GM19240 (cell line): ENCODE data around the gene FLNB.

Experiments used
- DNase-seq: peaks from one replicate; pipeline ENCODE4 v3.0.0; 2011; ENCODE audit warnings: low spot score; ENCODE audit not compliant: insufficient read length

FLNB gene

DNA sequence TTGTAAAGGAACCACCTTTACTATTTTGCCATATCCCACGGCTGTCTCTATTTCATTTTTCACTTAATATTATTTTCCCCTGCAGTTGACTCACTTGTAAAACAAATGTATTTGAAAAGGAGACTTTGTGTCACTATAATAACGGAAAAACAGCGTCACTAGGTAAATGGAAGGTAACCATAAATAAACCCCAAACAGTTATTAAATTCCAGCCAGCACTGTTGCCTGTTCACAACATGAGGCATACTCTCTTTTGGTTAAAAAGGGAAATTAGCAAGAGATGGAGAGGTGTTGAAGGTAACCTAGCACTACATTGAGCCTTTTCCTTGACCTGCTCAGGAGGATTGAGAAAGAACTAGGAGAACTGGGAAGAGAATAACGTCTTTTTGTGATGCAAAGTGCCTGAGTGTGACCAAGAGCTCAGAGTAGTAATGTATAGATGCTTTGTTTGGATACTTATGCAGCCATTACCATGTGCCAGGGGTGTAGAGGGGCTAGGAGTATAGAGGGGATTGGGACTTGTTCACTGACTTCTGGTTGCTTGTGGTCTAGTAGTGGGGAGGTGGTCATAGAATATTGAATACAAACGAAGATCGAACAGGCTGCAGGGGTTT is 19.6 kb downstream of the FLNB start:
- DNase-seq: no peak

DNA sequence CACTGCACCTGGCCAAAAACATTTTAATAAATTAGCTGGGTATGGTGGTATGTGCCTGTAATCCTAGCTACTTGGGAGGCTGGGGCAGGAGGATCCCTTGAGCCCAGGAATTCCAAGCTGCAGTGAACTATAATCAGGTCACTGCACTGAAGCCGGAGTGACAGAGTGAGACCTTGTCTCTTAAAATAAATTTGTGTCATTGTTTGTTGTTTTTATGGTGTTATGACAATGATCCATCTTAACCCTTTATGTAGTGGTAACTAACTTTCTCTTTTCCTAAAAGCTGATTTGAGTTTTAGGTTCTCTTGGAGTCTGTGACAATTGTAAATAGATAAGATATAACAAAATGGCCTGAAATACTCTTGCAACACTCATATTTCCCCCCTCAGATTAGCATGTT is 20.7 kb downstream of the FLNB start:
- DNase-seq: no peak

DNA sequence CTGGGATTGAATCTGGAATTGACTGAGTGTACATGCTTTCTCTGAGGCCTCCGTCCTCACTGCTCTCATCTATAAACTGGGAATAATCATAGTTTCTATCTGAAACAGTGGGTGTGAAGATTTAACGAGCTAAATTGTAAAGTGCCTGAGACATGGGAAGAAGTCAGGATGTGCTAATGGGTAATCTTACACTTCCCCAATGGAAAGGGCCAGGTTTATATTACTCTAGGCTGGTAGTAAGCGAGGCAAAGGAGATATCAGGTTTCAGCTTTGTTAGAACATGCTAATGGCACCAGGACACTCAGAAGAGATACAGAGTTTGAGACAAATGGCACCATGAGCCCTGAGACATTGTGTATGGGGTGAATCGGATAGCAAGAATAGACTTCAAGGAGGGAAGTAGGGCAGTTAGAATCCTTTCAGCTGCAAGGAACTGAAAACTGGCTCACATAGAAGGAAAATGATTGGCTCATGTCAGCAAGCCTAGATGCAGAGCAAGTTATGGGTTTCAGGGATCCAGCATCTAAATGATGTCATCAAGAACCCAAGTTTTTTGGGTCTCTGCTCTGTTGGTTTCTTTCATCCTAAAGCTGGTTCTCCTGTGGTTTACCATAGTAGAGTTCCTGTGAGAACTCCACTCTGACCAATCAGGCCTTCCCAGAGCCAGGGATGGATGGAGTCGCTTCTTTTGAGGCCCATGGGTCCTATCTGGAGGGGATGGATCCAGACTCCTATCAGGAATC is 21.8 kb downstream of the FLNB start:
- DNase-seq: no peak

DNA sequence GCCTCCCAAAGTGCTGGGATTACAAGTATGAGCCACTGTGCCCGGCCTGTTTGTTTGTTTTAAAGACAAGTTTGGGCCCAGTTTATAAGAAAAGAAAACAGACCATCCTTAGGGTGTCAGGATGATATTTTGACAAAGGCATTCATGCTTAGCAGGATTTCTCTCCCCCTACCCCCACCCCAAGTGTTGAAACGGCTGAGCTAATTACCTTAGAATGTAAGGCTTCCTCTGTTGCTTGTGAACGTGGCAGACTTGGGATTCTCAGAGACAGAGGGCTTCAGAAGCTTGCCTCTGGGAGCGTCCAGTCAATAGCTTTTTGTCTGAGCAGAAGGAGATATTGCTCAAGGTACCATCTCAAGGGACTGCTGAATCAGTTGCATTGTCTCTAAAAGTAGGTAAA is 24.0 kb downstream of the FLNB start:
- DNase-seq: no peak

DNA sequence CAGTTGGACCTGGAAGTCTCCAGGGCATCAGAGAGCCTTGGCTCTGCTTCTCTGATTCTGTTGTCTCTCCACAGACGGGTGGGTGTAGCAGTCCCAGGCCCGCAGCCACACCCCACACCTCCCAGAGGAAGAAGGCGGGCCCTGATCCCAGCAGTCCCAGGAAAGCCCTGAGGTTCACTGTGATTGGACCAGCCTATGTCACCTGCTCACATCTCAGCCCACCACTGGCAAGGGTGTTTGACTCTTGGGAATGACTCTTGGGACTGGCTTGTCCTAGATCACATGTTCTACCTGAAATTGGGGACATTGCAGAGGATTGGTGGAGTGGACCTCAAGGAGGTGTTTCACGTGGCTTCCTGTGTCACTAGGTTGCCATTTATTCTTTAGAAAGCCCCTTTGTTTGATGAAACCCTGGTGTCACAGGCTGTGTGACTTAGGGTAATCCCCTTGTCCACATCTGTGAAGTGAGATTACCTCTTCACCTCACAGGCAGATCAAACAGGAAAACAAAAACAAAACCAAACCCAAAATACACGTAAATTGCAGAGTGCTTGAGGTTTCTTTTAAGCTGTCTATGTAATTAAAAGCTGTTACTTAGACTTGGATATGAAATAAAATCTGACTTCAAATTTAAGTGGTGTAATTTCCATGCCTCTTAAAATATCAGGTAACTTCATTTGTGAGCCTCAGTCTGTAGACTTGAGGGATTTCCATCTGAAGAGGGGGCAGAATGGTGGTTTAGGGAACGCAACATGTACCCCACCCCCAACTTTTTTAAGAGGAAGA is 26.7 kb downstream of the FLNB start:
- peak; percentile 71 for DNase-seq

DNA sequence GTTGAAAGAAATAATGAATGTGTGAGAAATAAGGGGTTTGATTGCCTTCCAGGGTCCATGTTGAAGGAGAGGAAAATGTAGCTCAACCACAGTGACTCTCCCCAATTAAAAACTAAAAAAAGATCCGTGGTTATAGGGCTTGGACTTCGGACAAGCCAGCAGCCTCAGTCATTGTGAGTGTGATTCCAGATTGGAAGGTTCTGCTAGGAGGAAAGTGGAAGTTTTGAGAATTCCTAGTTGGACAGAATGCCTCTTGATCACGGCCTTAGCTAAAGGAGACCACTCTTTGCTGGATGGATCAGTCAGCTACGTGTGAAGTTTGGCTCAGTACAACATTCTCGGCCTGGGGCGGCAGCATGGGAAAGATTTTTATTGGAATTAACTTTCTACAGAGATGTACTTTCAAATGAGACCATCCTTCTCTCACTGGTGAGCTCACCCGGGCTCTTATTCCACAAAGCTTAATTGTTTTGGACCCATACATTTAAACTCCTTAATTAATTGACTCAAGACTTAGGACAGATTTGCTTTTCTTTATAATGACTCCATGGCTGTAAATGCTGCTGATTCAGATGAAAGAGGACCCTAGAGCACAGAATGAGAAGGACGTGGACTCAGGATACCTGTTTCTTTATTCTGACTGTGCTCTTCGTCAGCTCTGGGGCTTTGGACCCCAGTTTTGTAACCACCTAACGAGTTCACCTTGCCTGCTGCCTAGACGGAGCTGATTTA is 27.5 kb downstream of the FLNB start:
- no peak for DNase-seq

DNA sequence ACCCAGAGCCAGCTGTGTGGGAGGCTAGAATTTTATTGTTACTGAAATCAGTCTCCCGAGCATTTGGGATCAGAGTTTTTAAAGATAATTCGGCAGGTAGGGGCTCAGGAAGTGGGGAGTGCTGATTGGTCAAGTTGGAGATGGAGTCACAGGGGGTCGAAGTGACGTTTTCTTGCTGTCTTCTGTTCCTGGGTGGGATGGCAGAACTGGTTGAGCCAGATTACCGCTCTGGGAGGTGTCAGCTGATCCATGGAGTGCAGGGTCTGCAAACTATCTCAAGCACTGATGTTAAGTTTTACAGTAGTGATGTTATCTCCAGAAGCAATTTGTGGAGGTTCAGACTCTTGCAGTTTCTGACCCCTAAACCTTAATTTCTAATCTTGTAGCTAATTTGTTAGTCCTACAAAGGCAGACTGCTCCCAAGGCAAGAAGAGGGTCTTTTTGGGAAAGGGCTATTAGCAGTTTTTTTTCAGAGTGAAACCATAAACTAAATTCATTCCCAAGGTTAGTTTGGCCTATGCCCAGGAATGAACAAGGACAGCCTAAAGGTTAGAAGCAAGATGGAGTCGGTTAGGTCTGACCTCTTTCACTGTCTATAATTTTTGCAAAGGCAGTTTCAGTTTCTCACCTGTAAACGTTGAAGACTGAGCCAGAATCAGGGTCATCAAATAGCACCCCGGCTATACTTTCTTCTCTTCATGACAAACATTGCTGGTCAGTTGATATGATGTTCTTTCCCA is 28.2 kb downstream of the FLNB start:
- no peak for DNase-seq

DNA sequence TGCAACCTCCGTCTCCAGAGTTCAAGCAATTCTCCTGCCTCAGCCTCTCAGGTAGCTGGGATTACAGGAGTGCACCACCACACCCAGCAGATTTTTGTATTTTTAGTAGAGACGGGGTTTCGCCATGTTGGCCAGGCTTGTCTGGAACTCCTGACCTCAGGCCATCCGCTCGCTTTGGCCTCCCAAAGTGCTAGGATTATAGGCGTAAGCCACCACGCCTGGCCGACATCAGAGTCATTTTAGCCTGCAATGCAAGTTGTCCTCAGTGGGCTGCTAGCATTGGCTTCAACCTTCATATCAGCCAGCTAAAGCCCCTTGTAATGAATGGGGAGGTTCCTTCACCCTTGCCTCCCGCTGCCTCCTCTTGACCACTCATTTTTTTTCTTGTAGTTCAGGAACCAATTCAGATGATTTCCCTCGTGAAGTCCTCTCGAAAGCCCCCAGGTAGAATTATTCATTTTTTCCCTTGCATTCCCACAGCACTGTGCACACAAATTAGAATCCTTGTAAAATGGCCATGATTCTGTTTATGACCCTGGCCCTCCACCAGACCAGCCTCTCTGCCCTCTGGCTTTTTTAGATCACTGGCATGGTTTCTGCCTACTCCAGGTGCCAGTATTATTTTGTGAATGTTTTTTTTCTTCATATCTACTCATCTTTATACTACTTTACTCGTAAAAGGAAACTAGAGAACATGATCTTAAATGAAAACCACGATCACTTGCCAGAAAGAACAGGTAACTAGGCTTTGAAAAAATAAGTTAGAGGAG is 29.1 kb downstream of the FLNB start:
- DNase-seq: no peak

DNA sequence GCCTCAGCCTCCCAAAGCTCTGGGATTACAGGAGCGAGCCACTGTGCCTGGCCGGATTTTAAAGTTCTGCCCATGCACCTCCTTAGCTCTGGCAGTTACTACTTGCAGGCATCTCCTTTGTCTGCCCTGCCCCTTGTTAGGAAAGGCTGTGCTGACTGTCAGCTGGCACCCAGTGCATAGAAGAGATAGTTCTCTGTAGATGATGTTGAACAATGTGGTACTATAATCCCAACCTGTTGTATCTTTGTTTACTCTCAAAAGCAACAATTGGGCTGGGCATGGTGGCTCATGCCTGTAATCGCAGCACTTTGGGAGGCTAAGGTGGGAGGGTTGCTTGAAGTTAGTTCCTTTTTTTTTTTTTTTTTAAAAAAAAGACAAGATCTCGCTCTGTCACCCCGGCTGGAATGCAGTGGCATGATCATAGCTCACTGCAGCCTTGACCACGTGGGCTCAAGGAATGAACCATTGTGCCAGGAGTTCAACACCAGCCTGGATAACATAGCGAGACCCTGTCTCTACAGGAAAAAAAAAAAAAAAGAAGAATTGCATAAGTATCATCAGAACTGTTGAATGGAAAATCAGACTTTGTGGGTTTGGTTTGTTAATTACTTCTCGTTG is 30.6 kb downstream of the FLNB start:
- DNase-seq: no peak

DNA sequence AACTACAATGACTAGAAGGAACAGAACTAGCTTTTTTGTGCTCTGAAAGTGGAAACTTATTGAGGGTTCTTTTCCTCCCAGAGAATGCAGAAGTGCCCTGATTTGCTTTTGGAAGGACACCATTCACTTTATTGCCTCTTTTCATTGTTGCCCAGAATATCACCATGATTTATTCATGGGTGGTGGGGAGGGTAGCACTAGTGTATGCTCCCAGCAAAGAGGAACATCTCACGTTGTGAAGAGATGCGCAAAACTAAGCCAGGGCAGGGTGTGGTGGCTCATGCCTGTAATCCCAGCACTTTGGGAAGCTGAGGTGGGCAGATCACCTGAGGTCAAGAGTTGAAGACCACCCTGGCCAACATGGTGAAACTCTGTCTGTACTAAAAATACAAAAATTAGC is 31.4 kb downstream of the FLNB start:
- no peak for DNase-seq

DNA sequence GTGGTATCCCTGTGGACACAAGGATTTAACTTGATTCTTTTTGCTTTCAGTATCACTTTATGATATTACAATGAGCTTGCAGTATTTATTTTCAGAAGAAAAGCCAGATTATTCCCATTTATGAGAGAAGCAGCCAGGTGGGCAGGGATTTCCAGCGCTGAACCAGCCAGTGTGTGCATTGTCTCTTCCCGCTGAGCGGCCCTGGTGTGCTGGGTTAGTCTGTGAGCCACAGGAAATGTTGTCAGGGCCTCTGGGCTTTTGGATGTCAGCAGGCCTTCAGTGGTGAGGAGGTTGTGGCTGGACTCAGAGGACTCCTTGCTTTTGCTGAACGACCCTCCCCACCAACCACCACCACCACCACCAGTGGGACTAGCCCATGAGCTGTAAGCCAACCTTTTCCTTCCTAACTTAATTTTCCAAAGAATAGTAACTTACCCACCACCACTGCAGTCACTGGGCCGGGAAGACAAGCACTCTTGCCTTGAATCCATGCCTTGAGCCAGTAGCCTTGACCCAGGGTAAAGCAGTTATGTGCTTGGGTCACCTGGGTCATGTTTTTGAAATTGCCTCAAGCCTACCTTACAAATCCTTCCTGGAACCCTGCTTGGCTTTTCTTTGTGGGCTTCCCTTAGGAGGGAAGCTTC is 33.1 kb downstream of the FLNB start:
- DNase-seq: no peak

DNA sequence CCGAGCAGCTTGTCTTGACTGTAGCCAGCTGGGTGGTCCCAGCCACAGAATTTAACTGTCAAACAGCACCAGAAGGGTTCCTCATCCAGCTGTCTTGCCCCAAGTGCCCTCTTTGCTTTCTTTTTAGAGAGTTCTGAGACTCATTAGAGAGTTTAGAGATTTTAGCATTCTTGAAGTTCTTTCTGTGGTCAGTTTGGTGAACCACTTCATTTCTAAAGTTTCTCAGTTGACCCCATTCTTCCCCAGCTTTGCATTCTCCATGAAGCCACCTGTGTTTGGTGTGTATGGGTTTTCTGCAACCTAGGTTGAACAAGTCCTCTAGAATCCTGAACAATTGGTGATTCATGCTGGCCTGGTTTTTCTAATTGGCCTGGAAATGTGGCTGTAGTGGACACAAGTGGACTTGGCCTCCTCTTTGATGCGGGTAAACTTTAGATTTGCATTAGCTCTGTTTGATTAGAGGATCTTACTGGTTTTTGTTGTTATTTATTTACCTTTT is 33.7 kb downstream of the FLNB start:
- DNase-seq: peak; percentile 21

DNA sequence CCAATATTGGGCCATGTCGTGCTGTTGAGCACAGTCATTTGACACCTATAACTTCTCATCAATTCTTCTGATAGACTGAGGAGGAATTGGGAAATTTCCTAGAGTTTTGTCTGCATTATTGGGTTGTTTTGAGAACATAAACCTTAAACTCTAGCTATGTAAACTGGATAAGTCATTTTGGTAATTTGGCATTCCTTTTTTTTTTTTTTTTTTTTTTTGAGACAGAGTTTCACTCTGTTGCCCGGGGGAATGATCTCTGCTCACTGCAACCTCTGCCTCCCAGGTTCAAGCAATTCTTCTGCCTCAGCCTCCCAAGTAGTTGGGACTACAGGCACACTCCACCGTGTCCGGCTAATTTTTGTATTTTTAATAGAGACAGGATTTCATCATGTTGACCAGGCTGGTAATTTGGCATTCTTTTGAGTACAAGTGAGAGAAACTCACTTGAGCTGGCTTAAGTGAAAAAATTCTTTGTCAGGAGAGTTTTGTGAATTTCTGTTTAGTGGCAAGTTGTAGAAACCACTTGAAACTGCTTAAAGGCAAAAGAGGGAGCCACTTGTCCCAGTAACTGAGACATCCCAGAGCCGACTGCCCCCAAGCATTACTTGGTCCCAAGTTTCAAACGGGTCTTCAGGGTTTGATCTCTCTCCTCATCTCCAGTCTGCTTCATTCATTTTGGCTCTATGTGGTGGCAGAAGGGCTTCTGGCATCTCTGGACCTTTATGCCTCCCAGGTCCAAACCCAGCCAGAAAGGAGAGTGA is 34.9 kb downstream of the FLNB start:
- DNase-seq: no peak

DNA sequence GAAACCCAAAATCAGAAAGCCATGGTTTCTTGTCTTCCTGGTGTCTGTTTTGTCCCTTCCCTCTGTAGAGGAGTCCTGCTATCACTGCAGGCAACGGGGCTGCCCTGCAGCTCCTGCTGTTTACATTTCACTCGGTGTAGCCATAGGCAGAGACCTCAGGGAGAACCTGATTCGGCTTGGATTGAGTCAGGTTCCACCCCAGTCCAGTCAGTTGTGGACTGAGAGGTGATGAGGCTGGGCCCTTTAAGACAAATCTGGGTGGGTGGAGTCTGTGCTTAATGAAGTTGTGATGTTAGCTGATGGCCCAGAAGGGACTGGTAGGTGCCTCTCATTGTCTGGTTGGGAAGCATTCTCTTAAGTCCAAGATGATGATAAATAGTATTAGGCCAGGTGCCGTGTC is 35.7 kb downstream of the FLNB start:
- DNase-seq: no peak

DNA sequence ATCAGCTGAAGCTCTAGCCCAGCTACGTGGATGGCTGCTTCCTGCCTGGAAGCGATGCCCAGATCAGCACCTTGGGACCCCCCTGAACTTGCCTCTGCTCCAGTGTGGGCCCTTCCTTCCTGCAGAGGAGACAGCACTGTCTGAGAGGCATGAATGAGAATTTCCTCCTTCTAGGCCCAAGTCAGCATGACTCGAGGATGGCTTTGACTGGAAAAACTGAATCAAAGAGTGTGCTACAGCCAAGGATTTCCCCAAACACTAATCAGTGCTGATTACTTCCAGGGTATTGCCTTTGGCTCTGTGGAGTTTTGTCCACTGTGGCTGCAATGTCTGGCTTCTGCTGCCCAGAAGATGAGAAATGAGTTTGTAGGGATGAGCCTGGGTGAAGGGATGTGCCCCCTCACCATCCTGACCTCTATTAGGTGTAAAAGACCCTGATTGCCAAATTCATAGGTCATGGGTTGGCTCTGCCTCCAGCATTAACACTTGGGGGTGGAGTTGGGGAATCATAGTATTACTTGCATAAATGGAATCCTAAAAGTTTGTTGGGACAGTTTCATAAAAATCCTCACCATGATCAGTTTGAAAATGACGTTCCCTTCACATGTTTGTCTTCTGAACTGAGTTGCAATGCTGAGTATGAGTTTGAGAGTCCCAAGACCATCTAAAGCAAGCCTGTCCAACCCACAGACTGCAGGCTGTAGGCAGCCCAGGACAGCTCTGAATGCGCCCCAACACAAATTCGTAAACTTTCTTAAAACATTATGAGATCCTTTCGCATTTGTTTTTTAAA is 36.7 kb downstream of the FLNB start:
- no peak for DNase-seq

DNA sequence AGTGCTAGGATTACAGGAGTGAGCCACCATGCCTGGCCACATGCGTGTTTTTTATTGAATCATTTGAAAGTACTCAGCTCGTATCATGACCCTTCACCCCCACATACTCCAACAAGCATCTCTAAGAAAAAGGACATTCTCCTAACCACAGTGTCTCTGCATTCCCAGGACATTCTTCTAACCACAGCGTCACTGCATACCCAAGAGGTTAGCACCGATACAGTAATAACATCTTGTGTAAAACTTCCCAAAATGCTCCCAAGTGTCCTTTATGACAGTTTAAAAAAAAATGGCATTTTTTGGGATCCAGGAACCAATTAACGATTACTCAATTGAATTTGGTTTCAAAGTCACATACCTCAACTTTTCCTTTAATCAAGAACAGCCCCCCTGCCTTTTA is 39.6 kb downstream of the FLNB start:
- no peak for DNase-seq

DNA sequence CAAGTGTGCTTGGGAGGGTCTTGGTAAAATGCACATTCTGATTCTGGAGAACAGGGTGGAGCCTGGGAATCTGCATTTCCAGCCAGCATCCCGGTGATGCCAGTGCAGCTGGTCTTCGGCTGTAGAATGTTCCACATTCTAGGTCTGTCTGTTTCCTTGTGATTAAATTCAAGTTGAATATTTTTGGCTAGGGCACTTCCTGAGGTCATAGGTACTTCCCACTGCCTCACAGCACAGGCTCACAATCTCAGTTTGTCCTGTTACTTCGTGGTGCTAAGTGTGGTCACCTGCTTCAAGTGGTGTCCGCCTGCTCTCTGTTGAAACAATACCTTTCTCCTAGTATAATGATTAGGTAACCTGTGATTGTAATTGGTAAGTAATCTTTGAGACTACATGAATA is 40.1 kb downstream of the FLNB start:
- no peak for DNase-seq
